Chondrocyte (in vitro differentiated cells): ENCODE data around the gene RHCE. TPM values are rescaled to one million over a fixed set of nuclear protein-coding genes. Genes with fewer than 3 reads are reported as not detected.
A peak's percentile ranks its signal among the peaks of the same experiment; 100 is the strongest.
"Not testable (repeated sequence)": the region's sequence is repeated elsewhere in the genome, so short reads cannot be mapped to it uniquely, and the experiment has no call there.

Experiments
- DNase-seq: peaks from one replicate; pipeline ENCODE4 v3.0.0; 2021; ENCODE audit warnings: mixed read lengths, low spot score
- H3K27ac Mint-ChIP-seq: one replicate; pipeline ENCODE4 v1.8.0; 2021; ENCODE audit warnings: mild to moderate bottlenecking, moderate library complexity, mixed read lengths; ENCODE audit not compliant: unreplicated experiment
- H3K27me3 Mint-ChIP-seq: 2 replicates; pipeline ENCODE4 v1.8.0; 2021; ENCODE audit warnings: low read depth, mixed read lengths
- H3K36me3 Mint-ChIP-seq: 2 replicates; pipeline ENCODE4 v1.8.0; 2021; ENCODE audit warnings: low read depth, mixed read lengths
- H3K4me1 Mint-ChIP-seq: 2 replicates; pipeline ENCODE4 v1.8.0; 2021; ENCODE audit warnings: low read depth, mild to moderate bottlenecking, mixed read lengths
- H3K4me3 Mint-ChIP-seq: one replicate; pipeline ENCODE4 v1.8.0; 2021; ENCODE audit warnings: mild to moderate bottlenecking, moderate library complexity, mixed read lengths; ENCODE audit not compliant: unreplicated experiment
- H3K9me3 Mint-ChIP-seq: 2 replicates; pipeline ENCODE4 v1.8.0; 2021; ENCODE audit warnings: low read depth, mixed read lengths
- total RNA-seq: library from RNA; stranded (reverse); gene quantifications from 3 replicates; pipeline ENCODE4 v1.2.1, GENCODE V29; 2021
- TF ChIP-seq, protein P1 (sequence below): fragments of 200-600 bp; sonication (generic); IDR thresholded peaks from 2 replicates; pipeline ENCODE4 v1.5.0; 2021; ENCODE audit warnings: antibody characterized with exemption, mild to moderate bottlenecking, moderate library complexity

RHCE gene
- total RNA-seq, 1 donor from 2014 or later, result 1.0 TPM

DNA sequence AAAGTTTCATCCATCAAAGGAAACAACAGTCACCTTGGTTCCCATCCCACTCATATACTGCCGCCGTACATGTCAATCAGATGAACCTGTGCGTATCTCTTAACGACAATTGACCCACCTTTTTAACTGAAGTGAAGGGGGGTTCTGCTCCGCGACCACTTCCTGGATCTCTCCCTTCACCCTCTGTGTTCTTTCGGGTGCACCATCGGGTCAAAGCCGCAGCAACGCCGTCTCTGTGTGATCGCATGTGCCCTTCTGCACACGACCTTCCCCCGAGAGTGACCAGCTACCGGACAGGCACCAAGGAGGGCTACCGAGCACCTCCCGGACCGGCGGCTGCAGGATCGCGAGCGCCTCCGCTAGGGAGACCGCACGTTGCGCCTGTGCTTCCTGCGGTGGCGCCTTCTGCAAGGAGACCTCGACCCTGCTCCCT lies 83.7 kb downstream of the RHCE start:
- H3K4me1 Mint-ChIP-seq, result peaks cover 27% of the 10 kb centered on the region
- H3K27me3 Mint-ChIP-seq, H3K36me3 Mint-ChIP-seq, H3K9me3 Mint-ChIP-seq, DNase-seq: not testable (repeated sequence)
- H3K4me3 Mint-ChIP-seq, result peak overlapping the region; percentile 88
- H3K27ac Mint-ChIP-seq, result peak overlapping the region; percentile 57
- TF ChIP-seq, protein P1, sequence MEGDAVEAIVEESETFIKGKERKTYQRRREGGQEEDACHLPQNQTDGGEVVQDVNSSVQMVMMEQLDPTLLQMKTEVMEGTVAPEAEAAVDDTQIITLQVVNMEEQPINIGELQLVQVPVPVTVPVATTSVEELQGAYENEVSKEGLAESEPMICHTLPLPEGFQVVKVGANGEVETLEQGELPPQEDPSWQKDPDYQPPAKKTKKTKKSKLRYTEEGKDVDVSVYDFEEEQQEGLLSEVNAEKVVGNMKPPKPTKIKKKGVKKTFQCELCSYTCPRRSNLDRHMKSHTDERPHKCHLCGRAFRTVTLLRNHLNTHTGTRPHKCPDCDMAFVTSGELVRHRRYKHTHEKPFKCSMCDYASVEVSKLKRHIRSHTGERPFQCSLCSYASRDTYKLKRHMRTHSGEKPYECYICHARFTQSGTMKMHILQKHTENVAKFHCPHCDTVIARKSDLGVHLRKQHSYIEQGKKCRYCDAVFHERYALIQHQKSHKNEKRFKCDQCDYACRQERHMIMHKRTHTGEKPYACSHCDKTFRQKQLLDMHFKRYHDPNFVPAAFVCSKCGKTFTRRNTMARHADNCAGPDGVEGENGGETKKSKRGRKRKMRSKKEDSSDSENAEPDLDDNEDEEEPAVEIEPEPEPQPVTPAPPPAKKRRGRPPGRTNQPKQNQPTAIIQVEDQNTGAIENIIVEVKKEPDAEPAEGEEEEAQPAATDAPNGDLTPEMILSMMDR, result peak; percentile 57

DNA sequence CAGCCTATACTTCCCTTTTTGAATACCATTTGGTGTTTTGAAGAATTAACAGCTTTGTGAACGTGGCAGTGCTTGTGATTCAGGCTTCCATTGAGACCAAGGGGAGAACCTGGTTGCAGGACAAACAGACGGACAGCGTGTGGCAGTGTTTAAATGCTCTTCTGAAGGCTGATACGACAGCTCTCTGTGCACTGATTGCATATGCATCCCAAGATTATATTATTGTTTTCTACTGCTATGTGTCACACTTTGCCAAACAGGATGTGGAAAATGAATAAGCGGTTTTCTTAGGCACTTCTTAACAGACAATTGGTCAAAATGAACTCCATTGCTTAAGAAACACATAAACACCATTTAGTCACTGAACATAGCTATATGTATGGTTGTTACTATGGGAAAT lies 90.7 kb downstream of the RHCE start:
- TF ChIP-seq, protein P1, result peak; percentile 42
- DNase-seq, H3K4me3 Mint-ChIP-seq, H3K9me3 Mint-ChIP-seq, H3K27me3 Mint-ChIP-seq, H3K27ac Mint-ChIP-seq, H3K4me1 Mint-ChIP-seq, H3K36me3 Mint-ChIP-seq: not testable (repeated sequence)

DNA sequence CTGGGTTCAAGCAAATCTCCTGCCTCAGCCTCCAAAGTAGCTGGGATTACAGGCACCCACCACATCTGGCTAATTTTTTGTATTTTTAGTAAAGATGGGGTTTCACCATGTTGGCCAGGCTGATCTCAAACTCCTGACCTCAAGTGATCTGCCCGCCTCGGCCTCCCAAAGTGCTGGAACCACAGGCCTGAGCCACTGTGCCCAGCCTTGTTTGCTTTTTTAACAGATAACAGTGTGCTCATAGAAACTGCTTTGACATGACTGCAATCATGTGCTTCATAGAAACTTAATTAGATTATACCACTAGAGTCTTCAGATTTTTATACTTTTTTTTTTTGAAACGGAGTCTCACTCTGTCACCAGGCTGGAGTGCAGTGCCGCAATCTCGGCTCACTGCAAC lies 91.3 kb downstream of the RHCE start:
- not testable (repeated sequence) for H3K9me3 Mint-ChIP-seq, H3K36me3 Mint-ChIP-seq, H3K27me3 Mint-ChIP-seq, DNase-seq, H3K27ac Mint-ChIP-seq, H3K4me1 Mint-ChIP-seq, H3K4me3 Mint-ChIP-seq

DNA sequence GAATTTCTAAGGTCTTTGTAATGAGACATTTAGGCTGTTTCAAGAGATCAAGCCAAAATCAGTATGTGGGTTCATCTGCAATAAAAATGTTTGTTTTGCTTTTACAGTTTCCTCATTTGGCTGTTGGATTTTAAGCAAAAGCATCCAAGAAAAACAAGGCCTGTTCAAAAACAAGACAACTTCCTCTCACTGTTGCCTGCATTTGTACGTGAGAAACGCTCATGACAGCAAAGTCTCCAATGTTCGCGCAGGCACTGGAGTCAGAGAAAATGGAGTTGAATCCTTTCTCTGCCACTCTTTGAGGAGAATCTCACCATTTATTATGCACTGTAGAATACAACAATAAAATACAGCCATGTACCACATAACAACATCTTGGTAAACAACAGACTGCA lies 91.8 kb downstream of the RHCE start:
- H3K27ac Mint-ChIP-seq, H3K4me1 Mint-ChIP-seq, H3K4me3 Mint-ChIP-seq, H3K36me3 Mint-ChIP-seq, DNase-seq, H3K27me3 Mint-ChIP-seq, H3K9me3 Mint-ChIP-seq: not testable (repeated sequence)

DNA sequence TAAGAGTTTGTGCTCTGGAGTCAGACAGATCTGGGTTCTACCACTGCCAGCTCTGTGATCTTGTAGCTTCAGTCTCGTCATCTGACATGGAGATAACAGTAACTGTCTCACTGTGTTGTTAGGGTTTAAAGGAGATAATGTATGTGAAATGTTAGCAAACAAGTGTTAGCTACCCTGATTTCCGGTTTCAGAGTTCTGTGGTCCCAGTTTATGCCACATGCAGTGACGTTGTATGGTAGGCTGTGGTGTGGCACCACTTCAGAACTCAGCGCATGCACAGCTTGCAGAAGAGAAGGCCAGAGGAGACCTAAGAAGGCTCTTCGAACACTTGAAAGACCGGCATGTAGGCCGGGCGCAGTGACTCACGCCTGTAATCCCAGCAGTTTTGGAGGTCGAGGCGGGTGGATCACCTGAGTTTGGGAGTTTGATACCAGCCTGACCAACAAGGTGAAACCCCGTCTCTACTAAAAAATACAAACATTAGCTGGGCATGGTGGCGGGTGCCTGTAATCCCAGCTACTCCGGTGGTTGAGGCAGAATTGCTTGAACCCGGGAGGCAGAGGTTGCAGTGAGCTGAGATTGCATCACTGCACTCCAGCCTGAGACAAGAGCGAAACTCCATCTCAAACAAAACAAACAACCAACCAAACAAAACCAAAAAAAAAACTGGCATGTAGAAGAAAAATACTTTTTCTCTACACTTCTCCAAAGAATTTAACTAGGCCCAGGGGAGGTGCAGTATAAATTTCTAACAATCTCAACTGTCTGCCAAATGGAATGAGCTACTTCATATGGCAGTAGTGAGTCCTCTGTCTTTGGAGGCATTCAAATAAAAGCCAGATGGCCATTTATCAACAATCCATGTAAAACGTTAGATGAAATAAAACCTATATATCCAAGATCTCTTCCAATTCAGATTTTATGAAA lies 92.5 kb downstream of the RHCE start:
- H3K9me3 Mint-ChIP-seq, H3K4me3 Mint-ChIP-seq, DNase-seq, H3K4me1 Mint-ChIP-seq, H3K27ac Mint-ChIP-seq, H3K36me3 Mint-ChIP-seq, H3K27me3 Mint-ChIP-seq: not testable (repeated sequence)

DNA sequence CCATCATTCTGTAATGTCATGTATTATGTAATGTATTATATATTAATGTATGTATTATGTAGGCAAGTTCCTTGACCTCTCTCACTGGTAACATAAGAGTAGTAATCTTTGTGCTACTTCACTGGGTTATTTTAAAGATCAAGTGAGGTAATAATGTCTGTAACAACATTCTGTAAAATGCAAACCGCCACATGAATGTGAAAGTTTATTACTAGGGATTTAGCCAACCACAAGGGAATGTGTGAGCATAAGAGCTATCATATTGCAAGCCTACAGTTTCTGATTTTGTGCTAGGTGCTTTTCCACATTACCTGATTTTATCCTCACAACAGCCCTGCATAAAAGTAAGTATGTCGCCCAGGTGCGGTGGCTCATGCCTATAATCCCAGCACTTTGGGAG lies 96.2 kb downstream of the RHCE start:
- H3K9me3 Mint-ChIP-seq, H3K4me3 Mint-ChIP-seq, H3K36me3 Mint-ChIP-seq, H3K27me3 Mint-ChIP-seq, H3K27ac Mint-ChIP-seq, DNase-seq: not testable (repeated sequence)
- H3K4me1 Mint-ChIP-seq, result peaks cover 11% of the 10 kb centered on the region

DNA sequence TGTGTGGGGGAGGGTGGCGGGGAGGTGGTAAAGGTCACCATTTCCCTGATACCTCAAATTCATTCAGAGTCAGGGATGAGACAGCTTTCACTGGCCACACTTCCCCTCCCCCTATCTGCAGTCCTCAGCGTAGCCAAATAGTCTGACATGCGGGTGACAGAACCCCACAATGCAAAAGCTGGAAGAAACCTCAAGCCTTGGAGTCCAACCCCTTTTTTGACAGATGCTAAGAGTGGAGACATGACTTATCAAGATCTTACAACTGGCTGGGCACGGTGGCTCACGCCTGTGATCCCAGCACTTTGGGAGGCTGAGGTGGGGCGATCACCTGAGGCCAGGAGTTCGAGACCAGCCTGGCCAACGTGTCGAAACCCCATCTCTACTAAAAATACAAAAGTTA lies 98.5 kb downstream of the RHCE start:
- H3K27me3 Mint-ChIP-seq, H3K9me3 Mint-ChIP-seq, H3K4me3 Mint-ChIP-seq, DNase-seq, H3K36me3 Mint-ChIP-seq, H3K27ac Mint-ChIP-seq: not testable (repeated sequence)
- peaks cover 11% of the 10 kb centered on the region for H3K4me1 Mint-ChIP-seq

DNA sequence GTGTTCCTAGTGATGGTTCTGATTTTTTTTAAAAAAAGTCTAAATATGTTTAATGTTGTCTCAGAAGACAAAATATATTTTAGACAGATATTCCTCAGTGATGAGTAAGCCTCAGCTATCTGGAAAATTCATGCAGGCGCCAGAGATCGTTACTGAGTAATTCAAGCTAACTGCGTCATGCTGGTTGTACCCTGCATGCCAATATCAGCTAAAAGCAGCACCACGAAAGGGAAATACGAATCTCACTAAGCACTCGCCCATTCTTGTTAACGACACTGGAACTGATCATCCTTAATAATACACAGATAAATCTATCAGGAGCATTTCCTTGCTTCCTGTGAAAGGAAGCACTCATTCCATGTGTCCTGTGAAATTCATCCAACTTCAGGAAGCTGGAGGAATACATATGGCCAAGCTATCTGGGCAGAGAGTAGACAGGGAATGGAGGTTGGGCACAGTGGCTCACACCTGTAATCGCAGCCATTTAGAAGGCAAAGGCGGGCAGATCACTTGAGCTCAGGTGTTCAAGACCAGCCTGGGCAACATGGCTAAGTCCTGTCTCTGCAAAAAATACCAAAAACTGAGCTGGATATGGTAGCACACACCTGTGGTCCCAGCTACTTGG lies 100.2 kb downstream of the RHCE start:
- H3K36me3 Mint-ChIP-seq, DNase-seq, H3K4me3 Mint-ChIP-seq, H3K9me3 Mint-ChIP-seq, H3K27me3 Mint-ChIP-seq: not testable (repeated sequence)
- Mint-ChIP-seq H3K4me1 (peaks cover 11% of the 10 kb centered on the region), H3K27ac (peak overlapping the region; percentile 82)

DNA sequence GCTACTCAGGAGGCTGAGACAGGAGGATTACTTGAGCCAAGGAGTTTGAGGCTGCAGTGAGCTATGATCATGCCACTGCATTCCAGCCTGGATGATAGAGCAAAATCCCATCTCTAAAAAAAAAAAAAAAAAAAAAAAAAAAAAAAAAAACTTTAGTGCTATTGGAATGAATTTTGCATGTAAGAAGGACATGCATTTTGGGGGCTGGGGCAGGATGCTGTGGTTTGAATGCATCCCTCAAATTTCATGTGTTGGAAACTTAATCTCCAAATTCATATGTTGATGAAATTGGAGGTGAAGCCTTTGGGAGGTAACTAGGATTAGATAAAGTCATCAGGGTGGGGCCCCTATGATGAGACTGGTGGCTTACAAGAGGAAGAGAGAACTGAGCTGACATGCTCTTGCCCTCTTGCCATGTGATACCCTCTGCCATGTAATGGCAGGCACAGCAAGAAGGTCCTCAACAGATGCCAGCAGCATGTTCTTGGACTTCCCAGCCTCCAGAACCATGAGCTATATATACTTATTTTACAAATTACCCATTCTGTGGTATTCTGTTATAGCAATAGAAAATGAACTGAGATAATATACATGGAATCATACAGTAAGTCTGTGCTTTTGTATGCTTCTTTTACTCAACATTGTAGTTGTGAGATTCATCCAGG lies 107.7 kb downstream of the RHCE start:
- H3K27me3 Mint-ChIP-seq, H3K36me3 Mint-ChIP-seq, DNase-seq, H3K9me3 Mint-ChIP-seq, H3K27ac Mint-ChIP-seq, H3K4me1 Mint-ChIP-seq, H3K4me3 Mint-ChIP-seq: not testable (repeated sequence)
